GM23338 (cell line): Measurements from ENCODE around the gene TBC1D14. TPM values are rescaled to one million over a fixed set of nuclear protein-coding genes. Genes with fewer than 3 reads are reported as not detected.

Source experiments
- ATAC-seq: fragments of 200-7000 bp; cut with Tn5 transposase; 3 replicates; pipeline ENCODE4 v1.9.1; 2020
- DNase-seq: peaks from one replicate; pipeline ENCODE4 v3.0.0-alpha.2; 2015; ENCODE audit warnings: low spot score
- H2AFZ ChIP-seq: fragments of 200-600 bp; sonication (generic); 2 replicates; pipeline ENCODE4 v1.8.0; 2016; ENCODE audit warnings: antibody characterized with exemption, mild to moderate bottlenecking, moderate library complexity
- H3F3A ChIP-seq: fragments of 200-600 bp; sonication (generic); replicated peaks from 2 replicates; pipeline ENCODE4 v1.8.0; 2017; ENCODE audit warnings: antibody characterized with exemption, mixed run types, low read depth
- H3K27ac ChIP-seq: fragments of 200-600 bp; sonication (generic); 2 replicates; pipeline ENCODE4 v1.6.1; 2016; ENCODE audit warnings: low read depth
- H3K27me3 ChIP-seq: fragments of 200-600 bp; sonication (generic); 2 replicates; pipeline ENCODE4 v1.8.0; 2016; ENCODE audit warnings: mild to moderate bottlenecking, mixed run types, moderate library complexity; ENCODE audit not compliant: insufficient read depth
- H3K36me3 ChIP-seq: fragments of 200-600 bp; sonication (generic); 2 replicates; pipeline ENCODE4 v1.8.0; 2016; ENCODE audit warnings: mild to moderate bottlenecking; ENCODE audit not compliant: insufficient read depth
- H3K4me1 ChIP-seq: fragments of 200-600 bp; sonication (generic); 2 replicates; pipeline ENCODE4 v1.8.0; 2016; ENCODE audit warnings: mild to moderate bottlenecking, moderate library complexity; ENCODE audit not compliant: insufficient read depth
- H3K4me2 ChIP-seq: fragments of 200-600 bp; sonication (generic); 2 replicates; pipeline ENCODE4 v1.7.1; 2017; ENCODE audit warnings: mixed run types
- H3K4me3 ChIP-seq: fragments of 200-600 bp; sonication (generic); 2 replicates; pipeline ENCODE4 v1.6.1; 2016; ENCODE audit warnings: mixed run types
- H3K79me2 ChIP-seq: fragments of 200-600 bp; sonication (generic); replicated peaks from 2 replicates; pipeline ENCODE4 v1.8.0; 2017; ENCODE audit warnings: mild to moderate bottlenecking; ENCODE audit not compliant: insufficient read depth
- H3K9me2 ChIP-seq: fragments of 200-600 bp; sonication (generic); 2 replicates; pipeline ENCODE4 v1.8.0; 2017; ENCODE audit not compliant: insufficient read depth
- H4K20me1 ChIP-seq: fragments of 200-600 bp; sonication (generic); replicated peaks from 2 replicates; pipeline ENCODE4 v1.8.0; 2017; ENCODE audit warnings: mild to moderate bottlenecking; ENCODE audit not compliant: insufficient read depth
- H3K27ac Mint-ChIP-seq: 2 replicates; pipeline ENCODE4 v1.8.0; 2020; ENCODE audit warnings: inconsistent platforms, mild to moderate bottlenecking, moderate library complexity, mixed read lengths
- H3K27me3 Mint-ChIP-seq: 3 replicates; pipeline ENCODE4 v1.8.0; 2022; ENCODE audit warnings: low read depth, mild to moderate bottlenecking, moderate library complexity, mixed read lengths, inconsistent platforms; ENCODE audit not compliant: insufficient read depth, poor library complexity
- H3K36me3 Mint-ChIP-seq: 3 replicates; pipeline ENCODE4 v1.8.0; 2021; ENCODE audit warnings: low read depth, mild to moderate bottlenecking, inconsistent platforms, moderate library complexity, mixed read lengths
- H3K4me1 Mint-ChIP-seq: 3 replicates; pipeline ENCODE4 v1.8.0; 2020; ENCODE audit warnings: mild to moderate bottlenecking, inconsistent platforms, mixed read lengths
- H3K4me3 Mint-ChIP-seq: 3 replicates; pipeline ENCODE4 v1.8.0; 2021; ENCODE audit warnings: moderate library complexity, mild to moderate bottlenecking, inconsistent platforms, mixed read lengths
- H3K9me3 Mint-ChIP-seq: 3 replicates; pipeline ENCODE4 v1.8.0; 2020; ENCODE audit warnings: moderate library complexity, mild to moderate bottlenecking, inconsistent platforms, mixed read lengths
- CREB1 ChIP-seq: fragments of 250-450 bp; sonication (Bioruptor Pico); IDR thresholded peaks from 2 replicates; pipeline ENCODE4 v1.5.0; 2020; ENCODE audit warnings: low read depth, mild to moderate bottlenecking, moderate library complexity
- CTCF ChIP-seq, 2 experiments: fragments of 200-600 bp in 1 of 2; sonication (generic) in 1 of 2; conservative IDR thresholded peaks; 2 replicates each; pipeline versions ENCODE4 v1.5.1 to v1.6.1; 2016 to 2017; ENCODE audit warnings: antibody characterized with exemption in 2 of 2, low read depth in 2 of 2, mild to moderate bottlenecking in 2 of 2, moderate library complexity in 1 of 2
- ETS1 ChIP-seq: IDR thresholded peaks from 2 replicates; pipeline ENCODE4 v1.6.1; 2016; ENCODE audit warnings: antibody characterized with exemption
- JUNB ChIP-seq: IDR thresholded peaks from one replicate; pipeline ENCODE4 v1.6.1; 2016; ENCODE audit warnings: antibody characterized with exemption; ENCODE audit not compliant: unreplicated experiment
- NANOG ChIP-seq: IDR thresholded peaks from 2 replicates; pipeline ENCODE4 v1.6.1; 2016; ENCODE audit warnings: antibody characterized with exemption, borderline replicate concordance
- POLR2AphosphoS5 ChIP-seq: IDR thresholded peaks from 2 replicates; pipeline ENCODE4 v1.6.1; 2016; ENCODE audit warnings: antibody characterized with exemption, low read depth
- STAT1 ChIP-seq: IDR thresholded peaks from one replicate; pipeline ENCODE4 v1.6.1; 2016; ENCODE audit warnings: antibody characterized with exemption; ENCODE audit not compliant: unreplicated experiment
- ZNF114 ChIP-seq: fragments of 250-450 bp; sonication (Bioruptor Pico); IDR thresholded peaks from 2 replicates; pipeline ENCODE4 v1.5.0; 2020; ENCODE audit warnings: mild to moderate bottlenecking, moderate library complexity
- ZNF331 ChIP-seq: fragments of 250-450 bp; sonication (Bioruptor Pico); IDR thresholded peaks from 2 replicates; pipeline ENCODE4 v1.5.0; 2020; ENCODE audit warnings: low read depth, mild to moderate bottlenecking, moderate library complexity
- polyA plus RNA-seq: library from polyadenylated mRNA; unstranded; fragments of >200 nt; fragmentation: Nextera tagmentation; extraction: Ambion mirVana; gene quantifications from 2 replicates; pipeline ENCODE4 v1.2.1, GENCODE V29; 2016
- total RNA-seq: library from RNA; depleted of rRNA; stranded (reverse); fragments of >200 nt; shearing (Covaris generic); gene quantifications from 2 replicates; pipeline ENCODE4 v1.2.3, GENCODE V29; 2014

The TBC1D14 gene
- total and polyA plus RNA-seq, 2 experiments from 2014 or later: 18.2 to 59.7 TPM

DNA sequence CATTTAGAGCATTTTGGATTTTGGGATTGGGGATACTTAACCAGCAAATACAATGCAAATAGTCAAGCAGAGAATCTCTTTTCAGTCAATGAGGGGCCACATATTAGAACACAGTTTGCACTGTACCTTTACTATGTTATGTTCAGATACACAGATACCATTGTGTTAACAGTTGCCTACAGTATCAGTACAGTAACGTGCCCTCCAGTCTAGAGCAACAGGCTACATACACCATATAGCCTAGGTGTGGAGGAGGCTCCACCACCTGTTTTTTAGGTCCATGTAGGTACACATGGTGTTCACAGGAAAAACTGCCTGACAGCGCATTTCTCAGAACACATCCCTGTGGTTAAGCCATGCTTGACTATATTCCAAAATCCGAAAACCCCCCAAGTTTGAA, 149.2 kb downstream of the TBC1D14 start:
- H3K27me3 Mint-ChIP-seq: peaks cover 2% of the 10 kb centered on the region
- H3K4me3 ChIP-seq: no peak overlapping the region
- ATAC-seq (no peak), DNase-seq (no peak)
- peaks cover 30% of the 10 kb centered on the region for H3K36me3 ChIP-seq
- H3K4me3 Mint-ChIP-seq: no peak overlapping the region
- no peak overlapping the region for H3K27ac Mint-ChIP-seq
- H3K27ac ChIP-seq: no peak overlapping the region
- TF ChIP-seq STAT1 (no peak), JUNB (no peak)
- peaks cover 9% of the 10 kb centered on the region for H3K4me1 Mint-ChIP-seq
- peaks cover 10% of the 10 kb centered on the region; the same call in 1 of the 2 replicates for H3K79me2 ChIP-seq
- peaks cover 34% of the 10 kb centered on the region for H4K20me1 ChIP-seq
- H3K9me2 ChIP-seq: no peaks in the 10 kb centered on the region
- H3K4me2 ChIP-seq: no peak overlapping the region
- no peak overlapping the region for H2AFZ ChIP-seq
- H3K9me3 Mint-ChIP-seq: no peaks in the 10 kb centered on the region
- peaks cover 52% of the 10 kb centered on the region for H3K36me3 Mint-ChIP-seq
- no peaks in the 10 kb centered on the region for H3K4me1 ChIP-seq
- no peaks in the 10 kb centered on the region for H3K27me3 ChIP-seq
- H3F3A ChIP-seq: peaks cover 9% of the 10 kb centered on the region; the same call in 1 of the 2 replicates

- H3K27ac ChIP-seq: no peak overlapping the region
- no peak overlapping the region for H3K4me3 ChIP-seq
- no peak overlapping the region for H3K4me2 ChIP-seq
- H3K27ac Mint-ChIP-seq: no peak overlapping the region
- H3K9me2 ChIP-seq: no peaks in the 10 kb centered on the region
- H3K27me3 ChIP-seq: no peaks in the 10 kb centered on the region
- H3K27me3 Mint-ChIP-seq: peaks cover 2% of the 10 kb centered on the region
- peaks cover 34% of the 10 kb centered on the region for H3K36me3 ChIP-seq
- H3K36me3 Mint-ChIP-seq: peaks cover 54% of the 10 kb centered on the region
- DNase-seq: no peak
- H4K20me1 ChIP-seq: peaks cover 34% of the 10 kb centered on the region
- no peak overlapping the region for H2AFZ ChIP-seq
- H3F3A ChIP-seq: peaks cover 9% of the 10 kb centered on the region; the same call in 1 of the 2 replicates
- H3K79me2 ChIP-seq: peaks cover 18% of the 10 kb centered on the region
- TF ChIP-seq ZNF114 (CRISPR knock-in tag) (no peak), ZNF331 (no peak)
- H3K4me1 Mint-ChIP-seq: peaks cover 5% of the 10 kb centered on the region; the same call in 1 of the 3 replicates
- H3K4me1 ChIP-seq: no peaks in the 10 kb centered on the region
- H3K9me3 Mint-ChIP-seq: no peaks in the 10 kb centered on the region
- H3K4me3 Mint-ChIP-seq: no peak overlapping the region
- no peak for ATAC-seq
Measured at GRCh38 chr4:7059662-7060061, 150.0 kb downstream of the TBC1D14 start.

DNA sequence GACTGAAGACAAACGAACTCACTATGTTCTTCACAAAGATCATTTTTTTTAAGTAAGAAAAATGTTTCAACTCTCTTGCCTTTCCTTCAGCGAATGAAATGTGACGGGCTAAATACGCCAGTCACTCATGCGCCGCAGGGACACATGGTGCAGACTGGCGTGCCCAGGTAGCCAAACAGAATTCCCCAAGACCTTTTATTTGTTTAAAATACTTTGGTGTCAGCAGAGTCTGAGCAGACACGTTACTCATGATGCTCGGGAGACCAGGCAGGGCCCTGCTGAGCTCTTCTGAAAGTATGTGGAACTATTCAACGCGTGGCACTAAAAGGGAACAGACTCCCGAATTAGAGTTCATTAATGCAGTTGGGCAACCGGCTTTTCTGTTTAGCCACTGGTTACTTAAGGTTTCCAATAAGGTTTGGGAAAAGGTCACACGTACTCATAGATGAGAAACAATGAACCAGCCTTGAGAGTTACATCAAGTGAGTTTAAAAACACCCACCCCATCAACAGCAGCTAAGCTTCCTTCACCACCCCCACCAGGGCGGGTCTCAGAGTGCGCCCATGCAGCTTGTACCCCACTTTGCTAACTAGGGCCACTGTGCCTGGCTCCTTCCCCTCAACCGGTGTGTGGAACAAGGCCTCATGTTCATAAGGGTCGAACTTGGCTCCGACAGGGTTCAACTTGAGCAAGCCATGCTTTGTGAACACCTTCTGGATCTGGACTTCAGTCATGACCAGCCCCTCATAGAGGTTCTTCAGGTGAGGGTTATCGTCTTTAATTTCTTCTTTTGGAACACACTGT, 150.9 kb downstream of the TBC1D14 start:
- H3K27ac ChIP-seq: no peak overlapping the region
- Mint-ChIP-seq H3K27me3 (peaks cover 2% of the 10 kb centered on the region), H3K9me3 (no peaks in the 10 kb centered on the region), H3K4me3 (no peak overlapping the region), H3K36me3 (peaks cover 60% of the 10 kb centered on the region), H3K27ac (no peak overlapping the region), H3K4me1 (peaks cover 2% of the 10 kb centered on the region; the same call in 2 of the 3 replicates)
- peaks cover 27% of the 10 kb centered on the region for H3K79me2 ChIP-seq
- no peak for ATAC-seq
- peaks cover 42% of the 10 kb centered on the region for H4K20me1 ChIP-seq
- H3K36me3 ChIP-seq: peaks cover 34% of the 10 kb centered on the region
- no peaks in the 10 kb centered on the region for H3K9me2 ChIP-seq
- peaks cover 9% of the 10 kb centered on the region; the same call in 1 of the 2 replicates for H3F3A ChIP-seq
- H3K4me2 ChIP-seq: no peak overlapping the region
- H3K4me1 ChIP-seq: no peaks in the 10 kb centered on the region
- no peak overlapping the region for H2AFZ ChIP-seq
- H3K4me3 ChIP-seq: no peak overlapping the region
- H3K27me3 ChIP-seq: no peaks in the 10 kb centered on the region
- no peak for DNase-seq
- TF ChIP-seq JUNB (no peak), CREB1 (CRISPR knock-in tag) (no peak), NANOG (no peak), POLR2AphosphoS5 (no peak), CTCF (conservative IDR thresholded peaks at IDR 0.05; ENCODE audit: low read depth in 2 of 2) (no peak), ETS1 (no peak)
